ENCODE measurements around the gene PARVB. TPM values are rescaled to one million over a fixed set of nuclear protein-coding genes. Genes with fewer than 3 reads are reported as not detected.

Gene PARVB
- total and polyA plus RNA-seq, 9 of the 15 experiments (the other 6 are each of a cell fraction or from before 2014, with no cell fraction given) = 1.1 to 59.2 (median 29.2) TPM

- TF ChIP-seq ZNF639 (CRISPR knock-in tag; conservative IDR thresholded peaks at IDR 0.05 in 1 of 2, IDR thresholded peaks at IDR 0.05 in 1 of 2) (peak in 1 of 2 experiments; percentile 49; a peak in 1 of 4 replicates), FOXM1 (IDR thresholded peaks at IDR 0.05; ENCODE audit: low read depth) (peak; percentile 76), FOXM1 (CRISPR knock-in tag; IDR thresholded peaks at IDR 0.05; ENCODE audit: low read depth) (no peak), MEIS2 (IDR thresholded peaks at IDR 0.05; ENCODE audit: partially characterized antibody) (peak; percentile 56), MTA2 (IDR thresholded peaks at IDR 0.05; ENCODE audit: low read depth) (peak; percentile 84), KLF10 (CRISPR knock-in tag; IDR thresholded peaks at IDR 0.05) (no peak), GATAD2B (IDR thresholded peaks at IDR 0.05; ENCODE audit: borderline replicate concordance) (no peak), PML (IDR thresholded peaks at IDR 0.05; ENCODE audit: low read length) (peak; percentile 77), NCOA6 (IDR thresholded peaks at IDR 0.05) (no peak), CHD7 (IDR thresholded peaks at IDR 0.05; ENCODE audit: low read depth, low read length) (no peak), ZSCAN29 (IDR thresholded peaks at IDR 0.05) (no peak), TAF7 (tag; IDR thresholded peaks at IDR 0.05) (no peak), DPF2 (IDR thresholded peaks at IDR 0.05) (peak; percentile 87), TCF3 (CRISPR knock-in tag; IDR thresholded peaks at IDR 0.05) (peak; percentile 94), COPS2 (conservative IDR thresholded peaks at IDR 0.05) (no peak), NRF1 (conservative IDR thresholded peaks at IDR 0.05 in 1 of 2, IDR thresholded peaks at IDR 0.05 in 1 of 2) (0 out of 4 replicates have a peak, but pooled peaks of 1 of the 2 experiments have one; percentile 9), NR2C2 (CRISPR knock-in tag; IDR thresholded peaks at IDR 0.05) (no peak), NR2C2 (tag; IDR thresholded peaks at IDR 0.05) (no peak)
These were observed 22.5 kb downstream of the PARVB start (continued) for GRCh38 chr22:44046485-44047141.
